Sciatic nerve (tissue), 2 donors: ENCODE measurements around the gene RPL14. TPM values are rescaled to one million over a fixed set of nuclear protein-coding genes. Genes with fewer than 3 reads are reported as not detected.

ENCODE experiments used
- ATAC-seq: fragments of 200-7000 bp; cut with Tn5 transposase; one replicate; pipeline ENCODE4 v1.9.1; 2020; ENCODE audit warnings: mild to moderate bottlenecking, moderate library complexity
- DNase-seq: peaks from one replicate; pipeline ENCODE4 v3.0.0-alpha.2; 2020; ENCODE audit warnings: low spot score
- intact Hi-C: fragments of 100-400 bp; cut with DNase I; formaldehyde crosslinking; loops from one replicate; pipeline ENCODE4 v1.14.2; 2022
- total RNA-seq: library from RNA; stranded (reverse); fragmentation: NEBNext Ultra II Directional; extraction: Animal tissue kit (Norgen Biotek cat#: 25700); gene quantifications from one replicate; pipeline ENCODE4 v1.2.1, GENCODE V29; 2021
- donor health status: DM: no; HTN: no; CAD: no.
- donor health status: DM: no; HTN: no; CAD: no.

The RPL14 gene
- total RNA-seq, 1 donor from 2014 or later = 1,368 TPM

DNA sequence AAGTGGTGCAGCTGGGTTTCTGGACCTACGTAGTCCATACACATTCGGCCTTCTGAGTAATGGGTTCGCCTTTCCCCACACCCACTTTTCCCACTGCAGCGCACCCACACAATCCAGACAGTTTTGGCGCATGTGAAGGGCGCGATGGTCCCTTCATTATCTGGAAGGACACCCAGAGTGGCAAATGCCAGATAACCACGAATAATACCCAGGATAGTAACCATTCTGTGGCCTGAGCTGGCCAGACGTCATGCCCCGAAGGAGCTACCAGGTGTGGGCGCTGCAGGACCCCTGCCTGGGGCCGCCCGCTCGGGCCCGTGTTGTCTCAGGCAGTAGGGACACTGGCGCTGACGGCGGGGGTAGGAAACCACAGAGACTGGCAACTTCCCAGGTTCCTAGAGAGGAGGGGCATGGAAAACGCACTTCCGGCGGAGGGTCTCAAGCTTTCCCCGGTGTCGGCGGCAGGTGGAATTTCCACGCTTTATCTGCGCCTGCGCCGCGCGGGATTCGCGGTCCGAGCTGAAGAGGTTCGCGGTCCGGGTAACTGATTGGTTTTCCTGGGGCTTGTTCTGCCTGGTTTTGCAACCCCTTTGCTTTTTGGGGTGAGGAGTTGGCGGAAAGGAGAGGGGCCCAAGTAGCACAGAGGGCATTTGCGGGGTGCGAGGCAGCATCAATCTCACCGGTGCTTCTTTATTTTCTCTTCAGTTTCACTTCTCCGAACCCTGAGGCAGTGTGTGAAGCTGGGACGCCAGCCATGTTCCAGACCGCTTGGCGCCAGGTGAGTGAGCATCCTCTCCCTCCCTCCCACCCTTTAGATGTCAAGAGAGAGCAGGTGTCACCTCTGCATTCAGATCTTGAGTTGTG, 48.7 kb downstream of the RPL14 start, which contains the start of gene ZNF620:
ZNF620 (plus strand) TSS at position 441 of the 864 bp plus-strand sequence; CDS start at position 755, 314 bp downstream.
- intact Hi-C loops = no loop called here
- ATAC-seq = peak; percentile 91
- DNase-seq = peak; percentile 77

GRCh38 chr3:40511031-40511718, 54.0 kb downstream of the RPL14 start:
- ATAC-seq (no peak), DNase-seq (no peak)
- intact Hi-C loops = no loop called here

GRCh38 chr3:40516201-40516600, 59.1 kb downstream of the RPL14 start:
- intact Hi-C loops = loop anchor here (5.0 kb wide), 1 partner anchor 39 kb away; the partner anchor contains the start of gene ZNF619
- ATAC-seq = no peak

DNA sequence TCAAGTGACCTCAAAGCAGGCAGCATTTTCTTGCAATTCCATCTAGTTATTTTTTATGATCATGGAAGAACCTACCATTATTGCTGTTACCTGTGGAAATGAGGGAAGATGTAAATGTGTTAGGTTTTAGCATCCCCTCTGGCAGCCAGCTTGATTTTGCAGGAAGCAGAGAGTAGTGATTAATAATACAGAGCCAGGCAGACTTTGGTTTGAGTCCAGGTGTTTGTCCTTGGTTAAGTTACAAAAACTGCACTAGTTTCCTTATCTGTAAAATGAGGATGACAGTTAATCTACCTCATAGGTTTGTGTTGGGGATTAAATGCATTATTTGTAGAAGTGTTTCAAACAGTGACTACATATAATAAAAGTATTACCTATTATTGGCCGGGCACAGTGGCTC, 60.9 kb downstream of the RPL14 start:
- intact Hi-C loops = loop anchor here (5.0 kb wide), 1 partner anchor 41 kb away; the partner anchor contains the start of gene ZNF619
- DNase-seq (no peak), ATAC-seq (no peak)

More at GRCh38 chr3:40516201-40516600, 59.1 kb downstream of the RPL14 start:
- DNase-seq = no peak

Other genes with a start within 250 kb of the RPL14 start
- 63.7 TPM for gene EIF1B, start 147.6 kb upstream of the RPL14 start, total RNA-seq
- 1.6 TPM for gene ENTPD3, start 70.2 kb upstream of the RPL14 start, total RNA-seq
- 7.3 TPM for gene ZNF619, start 19.8 kb downstream of the RPL14 start, total RNA-seq
- gene ZNF620, start 48.7 kb downstream of the RPL14 start, total RNA-seq = 6.1 TPM
- 31.5 TPM for gene ZNF621, start 67.6 kb downstream of the RPL14 start, total RNA-seq